IMR-90 (cell line): Measurements from ENCODE around the gene LINGO4. TPM values are rescaled to one million over a fixed set of nuclear protein-coding genes. Genes with fewer than 3 reads are reported as not detected.

Source experiments
- ATAC-seq: fragments of 200-7000 bp; cut with Tn5 transposase; 2 replicates; pipeline ENCODE4 v1.9.1; 2020; ENCODE audit warnings: low read depth, mild to moderate bottlenecking, moderate library complexity
- BruUV-seq: library from RNA; stranded (reverse); fragments of 400-500 nt; replicated peaks from 2 replicates; lab custom pipeline; 2021; lab: Mats Ljungman, UMichigan
- CTCF ChIA-PET: fragments of 300-600 bp; formaldehyde crosslinking; extraction: SDS; loops from one replicate; lab custom pipeline; 2021; ENCODE audit warnings: antibody characterized with exemption; lab: Yijun Ruan, JAX
- POLR2A ChIA-PET: fragments of 300-600 bp; sonication (Branson Sonifier 250); formaldehyde crosslinking; loops from one replicate; lab custom pipeline; 2022; ENCODE audit warnings: antibody characterized with exemption; ENCODE audit not compliant: unreplicated experiment; lab: Charles Lee
- DNase-seq: peaks from one replicate; pipeline ENCODE4 v3.0.0; 2013
- H2AFZ ChIP-seq: replicated peaks from 2 replicates; pipeline ENCODE3; 2013; ENCODE audit warnings: low read length, mild to moderate bottlenecking; ENCODE audit not compliant: poor library complexity
- H2AK5ac ChIP-seq: 2 replicates; pipeline ENCODE4 v1.6.1; 2013; ENCODE audit warnings: low read depth, low read length, inconsistent platforms
- H2AK9ac ChIP-seq: replicated peaks from 2 replicates; pipeline ENCODE3; 2013; ENCODE audit warnings: mild to moderate bottlenecking, low read depth, low read length, moderate library complexity; ENCODE audit not compliant: poor library complexity
- H2BK120ac ChIP-seq: 2 replicates; pipeline ENCODE4 v1.6.1; 2013; ENCODE audit warnings: low read depth, low read length, inconsistent platforms
- H2BK15ac ChIP-seq: 3 replicates; pipeline ENCODE4 v1.6.1; 2013; ENCODE audit warnings: low read depth, low read length, inconsistent platforms
- H2BK20ac ChIP-seq: 2 replicates; pipeline ENCODE4 v1.6.1; 2013; ENCODE audit warnings: low read depth, mild to moderate bottlenecking, inconsistent platforms, low read length, moderate library complexity
- H2BK5ac ChIP-seq: 2 replicates; pipeline ENCODE4 v1.6.1; 2013; ENCODE audit warnings: mild to moderate bottlenecking, low read depth, low read length, inconsistent platforms; ENCODE audit not compliant: poor library complexity, severe bottlenecking
- H3K14ac ChIP-seq: replicated peaks from 2 replicates; pipeline ENCODE4 v1.6.1; 2013; ENCODE audit warnings: low read depth, low read length, inconsistent platforms
- H3K18ac ChIP-seq: 2 replicates; pipeline ENCODE4 v1.6.1; 2013; ENCODE audit warnings: low read depth, low read length, control low read depth
- H3K23ac ChIP-seq: 2 replicates; pipeline ENCODE4 v1.6.1; 2013; ENCODE audit warnings: low read depth, low read length, inconsistent platforms
- H3K27ac ChIP-seq: 2 replicates; pipeline ENCODE4 v1.5.1; 2013; ENCODE audit warnings: mild to moderate bottlenecking, control low read depth, low read length; ENCODE audit not compliant: insufficient read depth
- H3K27me3 ChIP-seq: 2 replicates; pipeline ENCODE4 v1.6.1; 2013; ENCODE audit warnings: low read length; ENCODE audit not compliant: control insufficient read depth, insufficient read depth
- H3K36me3 ChIP-seq: 2 replicates; pipeline ENCODE4 v1.6.1; 2013; ENCODE audit warnings: low read length, mixed read lengths; ENCODE audit not compliant: control insufficient read depth, insufficient read depth
- H3K4ac ChIP-seq: 2 replicates; pipeline ENCODE4 v1.6.1; 2013; ENCODE audit warnings: low read depth, low read length, inconsistent platforms
- H3K4me1 ChIP-seq: 2 replicates; pipeline ENCODE4 v1.6.1; 2013; ENCODE audit warnings: low read length, mixed read lengths; ENCODE audit not compliant: control insufficient read depth, insufficient read depth
- H3K4me2 ChIP-seq: 2 replicates; pipeline ENCODE4 v1.6.1; 2013; ENCODE audit warnings: low read depth, mild to moderate bottlenecking, control low read depth, low read length, moderate library complexity
- H3K4me3 ChIP-seq: 2 replicates; pipeline ENCODE4 v1.5.1; 2013; ENCODE audit warnings: low read depth, mild to moderate bottlenecking, control low read depth, low read length, moderate library complexity; ENCODE audit not compliant: insufficient read depth
- H3K56ac ChIP-seq: 2 replicates; pipeline ENCODE4 v1.6.1; 2013; ENCODE audit warnings: low read length, inconsistent platforms; ENCODE audit not compliant: insufficient read depth; ENCODE audit errors: extremely low read depth
- H3K79me1 ChIP-seq, 2 experiments: 2 replicates each; pipeline ENCODE4 v1.6.1; 2013; ENCODE audit warnings: low read length in 2 of 2, inconsistent platforms in 1 of 2, low read depth in 1 of 2
- H3K9ac ChIP-seq: 2 replicates; pipeline ENCODE4 v1.6.1; 2013; ENCODE audit warnings: low read depth, low read length, control low read depth
- H3K9me1 ChIP-seq: 2 replicates; pipeline ENCODE4 v1.6.1; 2013; ENCODE audit warnings: low read length, inconsistent platforms; ENCODE audit not compliant: insufficient read depth
- H3K9me3 ChIP-seq: 2 replicates; pipeline ENCODE4 v1.6.1; 2013; ENCODE audit warnings: low read length; ENCODE audit not compliant: control insufficient read depth, insufficient read depth
- H4K20me1 ChIP-seq: 2 replicates; pipeline ENCODE4 v1.6.1; 2013; ENCODE audit warnings: low read length, inconsistent platforms; ENCODE audit not compliant: insufficient read depth
- H4K5ac ChIP-seq: 2 replicates; pipeline ENCODE4 v1.6.1; 2013; ENCODE audit warnings: mild to moderate bottlenecking, low read depth, low read length, control low read depth
- H4K8ac ChIP-seq, 2 experiments: 2 replicates each; pipeline ENCODE4 v1.6.1; 2013; ENCODE audit warnings: low read depth in 2 of 2, low read length in 2 of 2, control low read depth in 1 of 2, inconsistent platforms in 1 of 2
- H4K91ac ChIP-seq: 2 replicates; pipeline ENCODE4 v1.6.1; 2013; ENCODE audit warnings: low read depth, low read length, inconsistent platforms; ENCODE audit not compliant: insufficient read depth
- CEBPB ChIP-seq: IDR thresholded peaks from 2 replicates; pipeline ENCODE4 v1.6.1; 2012; ENCODE audit warnings: low read depth, low read length, improper control_type of control experiment
- CHD1 ChIP-seq: IDR thresholded peaks from 2 replicates; pipeline ENCODE4 v1.6.1; 2012; ENCODE audit warnings: low read depth, low read length, improper control_type of control experiment
- FOS ChIP-seq: fragments of 150-350 bp; IDR thresholded peaks from 2 replicates; pipeline ENCODE4 v1.6.1; 2016; ENCODE audit warnings: low read depth, low read length
- MAZ ChIP-seq: IDR thresholded peaks from 2 replicates; pipeline ENCODE4 v1.6.1; 2012; ENCODE audit warnings: low read depth, mild to moderate bottlenecking, low read length, improper control_type of control experiment, moderate library complexity, borderline replicate concordance
- MXI1 ChIP-seq: IDR thresholded peaks from 2 replicates; pipeline ENCODE4 v1.6.1; 2012; ENCODE audit warnings: low read depth, mild to moderate bottlenecking, low read length, moderate library complexity, borderline replicate concordance
- NFE2L2 ChIP-seq: fragments of 150-350 bp; IDR thresholded peaks from 2 replicates; pipeline ENCODE4 v1.6.1; 2016; ENCODE audit warnings: low read depth, mild to moderate bottlenecking, low read length
- RAD21 ChIP-seq: IDR thresholded peaks from 2 replicates; pipeline ENCODE4 v1.6.1; 2012; ENCODE audit warnings: low read length, improper control_type of control experiment
- RCOR1 ChIP-seq: IDR thresholded peaks from 2 replicates; pipeline ENCODE4 v1.6.1; 2012; ENCODE audit warnings: mild to moderate bottlenecking, low read length, improper control_type of control experiment; ENCODE audit not compliant: insufficient replicate concordance
- RFX5 ChIP-seq: IDR thresholded peaks from 2 replicates; pipeline ENCODE4 v1.8.0; 2012; ENCODE audit warnings: low read depth, mild to moderate bottlenecking, low read length, moderate library complexity
- SMC3 ChIP-seq: fragments of 150-350 bp; IDR thresholded peaks from 2 replicates; pipeline ENCODE4 v1.6.1; 2016; ENCODE audit warnings: low read depth, mild to moderate bottlenecking, antibody characterized with exemption, low read length, moderate library complexity
- WGBS, 2 experiments: methylation state at CpG; one replicate each; pipeline versions ENCODE4 v1.1.5 to v1.1.7; 2013; ENCODE audit warnings: missing lambda C conversion rate in 2 of 2; ENCODE audit not compliant: insufficient read length in 1 of 2; ENCODE audit errors: extremely low coverage in 2 of 2; 5-methylcytosine and 5-hydroxymethylcytosine counted together
- dilution Hi-C: fragments of 300-500 bp; cut with HindIII; formaldehyde crosslinking; loops from one replicate; pipeline ENCODE4 v1.14.3; 2018; ENCODE audit warnings: low sequenced_read_pairs; ENCODE audit not compliant: unreplicated experiment
- in situ Hi-C: fragments of 300-500 bp; cut with MboI; formaldehyde crosslinking; loops from 3 replicates; pipeline ENCODE4 v1.14.3; 2019; ENCODE audit warnings: low sequenced_read_pairs, inconsistent platforms, mixed read lengths
- intact Hi-C: fragments of 100-400 bp; cut with micrococcal nuclease; formaldehyde crosslinking; loops from 2 replicates; pipeline ENCODE4 v1.10.0; 2022
- polyA plus RNA-seq, 3 experiments: library from polyadenylated mRNA; depleted of rRNA; stranded (reverse); fragments of >200 nt; gene quantifications; 2 replicates each; pipeline ENCODE4 v1.2.3, GENCODE V29; 2012; ENCODE audit warnings: low replicate concordance in 1 of 3
- total RNA-seq: library from RNA; depleted of rRNA; stranded (reverse); fragments of >200 nt; gene quantifications from 2 replicates; pipeline ENCODE4 v1.2.3, GENCODE V29; 2012
- TF ChIP-seq, protein P1 (sequence below): fragments of 150-350 bp; IDR thresholded peaks from 2 replicates; pipeline ENCODE4 v1.6.1; 2017; ENCODE audit warnings: mild to moderate bottlenecking, antibody characterized with exemption, low read length, low read depth

The LINGO4 gene
- total and polyA plus RNA-seq, 2 of the 4 experiments (the other 2 are of a cell fraction), result not detected

DNA sequence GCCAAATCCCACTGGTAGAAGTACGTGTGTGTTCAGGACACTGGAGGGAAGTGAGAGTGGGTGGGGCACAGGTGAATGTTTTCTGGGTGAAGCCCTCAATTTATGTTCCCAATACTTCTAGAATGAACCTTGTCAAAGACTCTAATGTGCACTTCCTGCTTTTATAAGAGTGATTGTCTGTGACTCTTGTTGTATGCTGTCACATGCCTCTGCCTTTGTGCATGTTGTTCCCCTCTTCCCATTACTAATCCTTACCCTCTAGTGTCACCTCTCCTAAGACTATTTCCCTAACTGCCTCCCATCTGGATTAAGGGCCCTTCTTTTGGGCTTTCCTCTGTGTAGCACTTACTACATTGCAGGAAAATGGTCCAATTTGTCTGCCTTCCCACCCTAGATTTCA lies 2.5 kb upstream of the LINGO4 start:
- no peaks in the 10 kb centered on the region for H4K20me1 ChIP-seq
- no peak overlapping the region for H2AFZ ChIP-seq
- ChIA-PET POLR2A (no interaction called here), CTCF (no interaction called here)
- no peak overlapping the region for H3K14ac ChIP-seq
- H3K4ac ChIP-seq, result no peak overlapping the region
- no peaks in the 10 kb centered on the region; the same call in 1 of the 2 replicates for H3K9me1 ChIP-seq
- H3K23ac ChIP-seq, result no peak overlapping the region
- no peak overlapping the region for H2BK120ac ChIP-seq
- H4K5ac ChIP-seq, result no peak overlapping the region
- no peak for TF ChIP-seq RAD21
- TF ChIP-seq MAZ, result no peak
- no peak for TF ChIP-seq NFE2L2
- no peak for TF ChIP-seq RFX5
- TF ChIP-seq MXI1, result no peak
- no peak for TF ChIP-seq SMC3
- no peak for TF ChIP-seq FOS
- TF ChIP-seq CEBPB, result no peak
- no peak for TF ChIP-seq RCOR1
- TF ChIP-seq, protein P1, sequence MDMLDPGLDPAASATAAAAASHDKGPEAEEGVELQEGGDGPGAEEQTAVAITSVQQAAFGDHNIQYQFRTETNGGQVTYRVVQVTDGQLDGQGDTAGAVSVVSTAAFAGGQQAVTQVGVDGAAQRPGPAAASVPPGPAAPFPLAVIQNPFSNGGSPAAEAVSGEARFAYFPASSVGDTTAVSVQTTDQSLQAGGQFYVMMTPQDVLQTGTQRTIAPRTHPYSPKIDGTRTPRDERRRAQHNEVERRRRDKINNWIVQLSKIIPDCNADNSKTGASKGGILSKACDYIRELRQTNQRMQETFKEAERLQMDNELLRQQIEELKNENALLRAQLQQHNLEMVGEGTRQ, result no peak
- TF ChIP-seq CHD1, result no peak
- ATAC-seq (no peak), DNase-seq (no peak)
- H3K27ac ChIP-seq, result no peak overlapping the region
- H2BK15ac ChIP-seq, result no peak overlapping the region
- in situ Hi-C loops, result no loop called here
- no peak overlapping the region for H4K8ac ChIP-seq
- H3K9ac ChIP-seq, result no peak overlapping the region
- no peak overlapping the region for H2AK5ac ChIP-seq
- no peaks in the 10 kb centered on the region for H3K36me3 ChIP-seq
- no peak overlapping the region for H3K4me2 ChIP-seq
- H3K4me1 ChIP-seq, result no peaks in the 10 kb centered on the region
- no peak overlapping the region for H2BK5ac ChIP-seq
- intact Hi-C loops, result no loop called here
- no peak overlapping the region for H3K18ac ChIP-seq
- no TSS peak for BruUV-seq
- H3K9me3 ChIP-seq, result no peaks in the 10 kb centered on the region
- H2BK20ac ChIP-seq, result no peak overlapping the region
- H4K91ac ChIP-seq, result no peak overlapping the region
- H3K56ac ChIP-seq, result no peak overlapping the region
- no peaks in the 10 kb centered on the region for H3K79me1 ChIP-seq
- H3K4me3 ChIP-seq, result no peak overlapping the region
- H3K27me3 ChIP-seq, result peaks cover 76% of the 10 kb centered on the region
- no CpG with 5 or more reads among the region's 1 CpG for WGBS, 2 experiments
- dilution Hi-C loops, result no loop called here
- no peak overlapping the region for H2AK9ac ChIP-seq
